Measurements from ENCODE around the gene FDX2. TPM values are rescaled to one million over a fixed set of nuclear protein-coding genes. Genes with fewer than 3 reads are reported as not detected.

Gene FDX2
- total RNA-seq, 1 donor from 2014 or later: 7.4 TPM

GRCh38 chr19:10328558-10329429 is 13.0 kb upstream of the FDX2 start:
- H3K4me1 ChIP-seq: peaks cover 9% of the 10 kb centered on the region
- TF ChIP-seq EZH2 (IDR thresholded peaks at IDR 0.05) (no peak), EZH2phosphoT487 (IDR thresholded peaks at IDR 0.05) (no peak)
- TF ChIP-seq, protein P1, sequence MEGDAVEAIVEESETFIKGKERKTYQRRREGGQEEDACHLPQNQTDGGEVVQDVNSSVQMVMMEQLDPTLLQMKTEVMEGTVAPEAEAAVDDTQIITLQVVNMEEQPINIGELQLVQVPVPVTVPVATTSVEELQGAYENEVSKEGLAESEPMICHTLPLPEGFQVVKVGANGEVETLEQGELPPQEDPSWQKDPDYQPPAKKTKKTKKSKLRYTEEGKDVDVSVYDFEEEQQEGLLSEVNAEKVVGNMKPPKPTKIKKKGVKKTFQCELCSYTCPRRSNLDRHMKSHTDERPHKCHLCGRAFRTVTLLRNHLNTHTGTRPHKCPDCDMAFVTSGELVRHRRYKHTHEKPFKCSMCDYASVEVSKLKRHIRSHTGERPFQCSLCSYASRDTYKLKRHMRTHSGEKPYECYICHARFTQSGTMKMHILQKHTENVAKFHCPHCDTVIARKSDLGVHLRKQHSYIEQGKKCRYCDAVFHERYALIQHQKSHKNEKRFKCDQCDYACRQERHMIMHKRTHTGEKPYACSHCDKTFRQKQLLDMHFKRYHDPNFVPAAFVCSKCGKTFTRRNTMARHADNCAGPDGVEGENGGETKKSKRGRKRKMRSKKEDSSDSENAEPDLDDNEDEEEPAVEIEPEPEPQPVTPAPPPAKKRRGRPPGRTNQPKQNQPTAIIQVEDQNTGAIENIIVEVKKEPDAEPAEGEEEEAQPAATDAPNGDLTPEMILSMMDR (IDR thresholded peaks at IDR 0.05): no peak
- Mint-ChIP-seq H3K27ac (no peak overlapping the region), H3K36me3 (peaks cover 4% of the 10 kb centered on the region), H3K4me3 (no peak overlapping the region), H3K4me1 (peaks cover 12% of the 10 kb centered on the region), H3K9me3 (no peaks in the 10 kb centered on the region), H3K27me3 (ENCODE audit: insufficient read depth, low read depth) (peaks cover 6% of the 10 kb centered on the region)
- H3K79me2 ChIP-seq (ENCODE audit: low read depth): peaks cover 41% of the 10 kb centered on the region
- no peak overlapping the region for H2AFZ ChIP-seq (replicated peaks)
- H3K36me3 ChIP-seq: peaks cover 9% of the 10 kb centered on the region
- no peak overlapping the region for H3K27ac ChIP-seq
- peaks cover 63% of the 10 kb centered on the region for H4K20me1 ChIP-seq (ENCODE audit: low read depth)
- no peak overlapping the region for H3K4me2 ChIP-seq
- no peaks in the 10 kb centered on the region for H3K27me3 ChIP-seq
- no peak for DNase-seq (ENCODE audit: low spot score)
- H3F3A ChIP-seq (ENCODE audit: low read depth): peaks cover 2% of the 10 kb centered on the region
- no peak overlapping the region for H3K4me3 ChIP-seq
- H3K9ac ChIP-seq: no peak overlapping the region
- H3K9me3 ChIP-seq (ENCODE audit: low read depth): no peaks in the 10 kb centered on the region

GRCh38 chr19:10327793-10328192 is 12.0 kb upstream of the FDX2 start:
- peaks cover 8% of the 10 kb centered on the region for H3K4me1 Mint-ChIP-seq
- no peak for DNase-seq (ENCODE audit: low spot score)

DNA sequence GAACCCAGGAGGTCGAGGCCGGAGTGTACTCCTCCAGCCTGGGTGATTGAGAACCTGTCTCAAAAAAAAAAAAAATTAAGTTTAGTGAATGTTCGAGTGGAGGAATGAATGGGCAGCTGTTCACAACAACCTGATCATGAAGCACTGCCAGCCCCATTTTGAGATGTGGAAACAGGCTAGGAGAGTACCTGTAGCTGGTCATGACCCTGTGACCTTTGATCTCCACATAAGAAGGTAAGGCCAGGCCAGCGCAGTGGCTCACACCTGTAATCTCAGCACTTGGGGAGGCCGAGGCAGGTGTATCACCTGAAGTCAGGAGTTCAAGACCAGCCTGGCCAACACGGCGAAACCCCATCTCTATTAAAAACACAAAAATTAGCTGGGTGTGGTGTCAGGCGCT is 9.9 kb upstream of the FDX2 start:
- no peak for DNase-seq (ENCODE audit: low spot score)
- H3K9me3 Mint-ChIP-seq: no peaks in the 10 kb centered on the region
- H3K27me3 Mint-ChIP-seq (ENCODE audit: insufficient read depth, low read depth): no peaks in the 10 kb centered on the region
- no peak overlapping the region for H3K4me2 ChIP-seq
- H3K79me2 ChIP-seq (ENCODE audit: low read depth): peaks cover 18% of the 10 kb centered on the region
- H3K9ac ChIP-seq: no peak overlapping the region
- H3K9me3 ChIP-seq (ENCODE audit: low read depth): no peaks in the 10 kb centered on the region
- TF ChIP-seq, protein P1 (IDR thresholded peaks at IDR 0.05): no peak
- TF ChIP-seq EZH2 (IDR thresholded peaks at IDR 0.05): no peak
- TF ChIP-seq EZH2phosphoT487 (IDR thresholded peaks at IDR 0.05): no peak
- H3K4me1 ChIP-seq: no peaks in the 10 kb centered on the region
- no peak overlapping the region for H3K4me3 ChIP-seq
- H3K4me1 Mint-ChIP-seq: no peaks in the 10 kb centered on the region
- H4K20me1 ChIP-seq (ENCODE audit: low read depth): peaks cover 43% of the 10 kb centered on the region
- peaks cover 9% of the 10 kb centered on the region for H3K36me3 Mint-ChIP-seq
- H3K27me3 ChIP-seq: no peaks in the 10 kb centered on the region
- H3F3A ChIP-seq (ENCODE audit: low read depth): no peaks in the 10 kb centered on the region
- H3K36me3 ChIP-seq: peaks cover 9% of the 10 kb centered on the region
- H2AFZ ChIP-seq (replicated peaks): no peak overlapping the region
- no peak overlapping the region for H3K4me3 Mint-ChIP-seq
- no peak overlapping the region for H3K27ac ChIP-seq
- no peak overlapping the region for H3K27ac Mint-ChIP-seq

More at GRCh38 chr19:10327793-10328192, 12.0 kb upstream of the FDX2 start:
- Histone ChIP-seq H3K9ac (no peak overlapping the region), H3K4me3 (no peak overlapping the region), H3K4me2 (no peak overlapping the region), H3K27me3 (no peaks in the 10 kb centered on the region), H3K27ac (no peak overlapping the region), H2AFZ (replicated peaks) (no peak overlapping the region), H3K9me3 (ENCODE audit: low read depth) (no peaks in the 10 kb centered on the region), H3K36me3 (peaks cover 9% of the 10 kb centered on the region), H4K20me1 (ENCODE audit: low read depth) (peaks cover 61% of the 10 kb centered on the region), H3K4me1 (peaks cover 9% of the 10 kb centered on the region), H3K79me2 (ENCODE audit: low read depth) (peaks cover 38% of the 10 kb centered on the region), H3F3A (ENCODE audit: low read depth) (no peaks in the 10 kb centered on the region)
- H3K4me3 Mint-ChIP-seq: no peak overlapping the region
- no peaks in the 10 kb centered on the region for H3K9me3 Mint-ChIP-seq
- no peak overlapping the region for H3K27ac Mint-ChIP-seq
- TF ChIP-seq EZH2phosphoT487 (IDR thresholded peaks at IDR 0.05) (no peak), EZH2 (IDR thresholded peaks at IDR 0.05) (no peak)
- TF ChIP-seq, protein P1 (IDR thresholded peaks at IDR 0.05): no peak
- peaks cover 4% of the 10 kb centered on the region for H3K36me3 Mint-ChIP-seq
- peaks cover 5% of the 10 kb centered on the region for H3K27me3 Mint-ChIP-seq (ENCODE audit: insufficient read depth, low read depth)
